HG02840 (cell line): ENCODE measurements around the gene BANP.
"Not testable (repeated sequence)": the region's sequence is repeated elsewhere in the genome, so short reads cannot be mapped to it uniquely, and the experiment has no call there.

Source experiments
- ATAC-seq: cut with Tn5 transposase; IDR thresholded peaks from one replicate; pipeline ENCODE4 v1.9.1; 2021; ENCODE audit warnings: mild to moderate bottlenecking, moderate library complexity, moderate number of reproducible peaks; ENCODE audit not compliant: unreplicated experiment, low FRiP score

Gene BANP

DNA sequence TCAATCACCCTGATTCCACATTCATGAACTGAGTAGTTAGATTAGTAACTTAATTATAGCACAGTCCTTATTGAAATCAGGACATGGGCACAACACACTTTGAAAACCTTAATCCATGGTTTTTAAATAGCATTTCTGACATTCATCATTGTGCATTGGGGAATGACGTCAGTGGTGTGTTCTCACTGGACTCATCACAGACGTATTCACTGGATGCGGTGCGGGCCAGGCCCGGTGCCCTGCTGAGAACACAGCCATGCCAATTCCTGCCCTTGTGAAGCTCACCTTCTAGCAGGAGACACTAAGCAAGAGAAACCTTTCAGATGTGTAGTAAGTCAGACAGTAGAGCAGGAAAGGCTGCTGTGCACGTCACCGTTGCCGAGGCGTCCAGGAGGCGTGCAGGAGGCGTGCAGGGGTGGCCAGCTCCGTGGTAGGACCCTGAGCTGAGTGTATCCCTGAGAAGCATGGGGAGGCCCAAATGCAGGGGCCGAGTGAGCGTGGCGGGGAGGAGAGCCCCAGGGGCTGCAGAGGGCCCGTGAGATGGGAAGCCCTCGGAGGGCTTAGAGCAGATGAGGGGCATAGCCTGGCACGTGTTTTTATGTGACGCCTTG is 12.9 kb downstream of the BANP start:
- ATAC-seq, result no peak

DNA sequence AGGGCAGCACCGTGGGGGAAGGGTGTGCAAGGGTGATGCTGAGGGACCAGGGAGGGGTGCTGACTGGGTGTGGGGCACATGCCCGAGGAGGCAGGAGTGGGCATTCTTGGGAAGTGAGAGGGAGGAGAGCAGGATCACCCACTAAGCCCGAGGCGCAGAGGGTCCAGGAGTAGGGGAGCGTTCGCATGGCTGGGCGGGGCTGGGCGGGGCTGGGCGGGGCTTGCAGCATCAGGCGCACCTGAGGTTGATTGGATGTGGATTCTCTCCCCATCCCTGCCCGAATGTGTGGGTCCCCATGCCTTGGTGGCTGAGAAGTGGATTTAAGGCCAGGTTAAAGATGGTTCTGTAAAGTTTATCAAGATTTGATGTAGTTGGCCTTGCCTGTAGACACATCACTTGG is 14.2 kb downstream of the BANP start:
- ATAC-seq, result no peak

DNA sequence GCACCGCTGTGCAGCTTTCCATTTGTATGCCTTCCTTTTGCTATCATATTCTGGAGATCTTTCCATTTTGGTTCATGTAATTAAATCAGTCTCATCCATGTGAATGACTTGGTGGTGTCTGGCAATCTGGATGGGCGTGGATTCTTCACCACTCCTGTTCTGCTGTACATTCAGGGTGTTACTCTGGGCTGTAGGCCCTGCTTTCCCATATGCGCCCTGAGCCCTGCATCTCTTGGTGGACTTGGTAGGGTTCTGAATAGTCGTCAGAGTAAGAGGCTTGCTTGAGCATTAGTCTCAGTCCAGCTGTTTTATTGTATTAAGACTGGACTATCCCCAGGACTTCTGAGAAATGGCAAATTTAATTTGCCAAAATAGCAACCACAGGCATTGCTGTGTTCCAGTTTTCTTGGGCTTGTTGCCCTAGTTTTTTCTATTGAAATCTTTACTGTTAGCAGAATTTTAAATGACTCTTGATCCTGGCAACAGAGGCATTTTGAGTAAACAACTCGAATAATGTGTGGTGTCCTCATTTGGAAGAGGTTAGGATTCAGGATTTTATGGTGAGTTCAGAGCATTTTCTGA is 14.9 kb downstream of the BANP start:
- no peak for ATAC-seq

DNA sequence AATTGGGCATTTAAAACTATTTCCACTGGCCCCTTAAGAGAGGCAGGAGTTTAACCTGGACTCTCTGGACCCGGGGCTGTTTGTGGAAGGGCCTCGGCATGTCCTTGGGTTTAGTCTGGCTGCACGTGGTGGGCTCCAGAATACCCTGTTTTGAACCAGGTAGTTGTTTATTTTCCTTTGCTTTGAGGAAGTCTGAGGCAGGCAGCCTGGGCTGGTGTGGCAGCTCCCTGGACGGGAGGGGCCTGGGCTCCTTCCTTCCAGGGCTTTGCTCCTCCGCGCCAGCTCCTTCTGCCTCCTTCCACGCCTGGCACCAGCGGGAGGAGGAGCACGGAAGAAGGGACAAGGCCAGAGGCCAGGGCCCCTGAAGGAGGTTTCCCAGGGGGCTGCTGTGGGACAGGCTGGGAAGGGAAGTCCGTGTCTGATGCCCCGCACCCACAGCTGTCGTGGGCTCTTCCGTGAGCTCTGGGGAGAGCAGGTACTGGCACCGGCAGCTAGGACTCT is 15.5 kb downstream of the BANP start:
- no peak for ATAC-seq

DNA sequence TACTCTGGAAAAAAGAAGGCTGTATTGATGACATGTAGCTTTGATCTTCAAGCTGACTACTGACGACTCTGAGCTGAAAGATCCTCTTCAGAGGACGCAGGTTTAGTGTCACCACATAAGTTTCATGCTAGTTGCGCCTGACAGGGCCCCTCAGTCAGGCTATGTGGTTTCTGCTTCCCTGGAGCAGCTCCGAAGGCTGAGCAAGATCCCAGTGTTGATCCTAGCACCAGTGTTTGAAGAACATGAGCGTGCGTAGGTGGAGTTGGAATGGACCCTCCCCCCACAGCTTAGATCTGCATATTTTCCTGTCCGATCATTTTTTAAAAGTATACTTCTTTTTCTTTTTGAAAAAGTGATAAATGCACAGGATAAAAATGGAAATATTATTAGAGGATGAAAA is 17.3 kb downstream of the BANP start:
- ATAC-seq, result no peak

DNA sequence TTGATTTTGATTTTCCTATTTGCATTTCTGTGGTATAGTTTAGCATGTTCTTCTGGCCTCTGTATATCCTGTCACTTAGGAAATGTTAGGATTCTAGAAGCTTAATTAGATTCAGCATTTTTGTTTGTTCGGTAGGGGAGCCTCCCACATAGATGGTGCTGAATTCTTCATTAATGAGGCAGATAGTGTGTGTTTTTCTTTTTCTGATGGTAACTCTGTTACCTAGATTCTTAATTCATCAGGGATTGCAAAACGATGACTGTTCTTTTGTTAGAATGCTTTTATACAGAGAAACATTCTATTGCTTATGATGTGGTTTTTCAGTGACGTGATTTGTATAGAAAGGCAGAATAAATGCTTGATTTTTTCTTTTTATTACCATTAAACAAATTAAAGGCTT is 19.0 kb downstream of the BANP start:
- no peak for ATAC-seq

DNA sequence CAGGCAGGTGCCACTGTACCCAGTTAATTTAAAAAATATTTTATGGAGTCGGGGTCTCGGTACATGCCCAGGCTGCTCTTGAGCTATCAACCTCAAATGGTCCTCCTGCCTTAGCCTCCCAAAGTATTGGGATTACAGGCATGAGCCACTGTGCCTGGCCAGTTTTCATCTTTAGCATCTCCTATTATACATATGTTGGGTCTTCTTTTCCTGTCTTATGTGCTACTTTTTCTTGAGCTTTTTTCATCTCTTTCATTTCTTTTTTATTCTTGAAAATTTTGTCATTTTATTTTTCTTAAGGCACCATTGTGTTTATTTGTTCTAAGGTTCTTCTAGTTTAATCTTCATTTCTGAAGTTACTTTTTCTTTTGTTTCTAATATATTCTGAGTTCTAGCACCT is 20.7 kb downstream of the BANP start:
- no peak for ATAC-seq

DNA sequence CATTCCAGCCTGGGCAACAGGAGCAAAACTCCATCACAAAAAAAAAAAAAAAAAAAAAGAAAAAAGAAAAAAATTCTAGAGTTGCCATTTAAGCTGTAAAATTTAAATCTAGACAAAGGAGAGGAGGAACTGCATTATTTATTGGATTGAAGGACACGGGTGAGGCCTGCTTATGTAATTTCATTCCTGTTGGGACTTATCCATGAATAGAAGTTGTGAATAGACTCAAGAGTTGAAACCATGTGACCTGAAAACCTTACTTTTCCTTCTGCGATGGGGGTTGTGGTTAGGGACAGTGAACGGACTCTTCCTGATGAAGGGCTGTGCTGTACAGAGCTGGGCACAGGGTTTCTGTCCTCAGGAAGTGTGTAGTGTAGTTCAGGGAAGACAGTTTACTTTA is 22.5 kb downstream of the BANP start:
- ATAC-seq, result no peak

DNA sequence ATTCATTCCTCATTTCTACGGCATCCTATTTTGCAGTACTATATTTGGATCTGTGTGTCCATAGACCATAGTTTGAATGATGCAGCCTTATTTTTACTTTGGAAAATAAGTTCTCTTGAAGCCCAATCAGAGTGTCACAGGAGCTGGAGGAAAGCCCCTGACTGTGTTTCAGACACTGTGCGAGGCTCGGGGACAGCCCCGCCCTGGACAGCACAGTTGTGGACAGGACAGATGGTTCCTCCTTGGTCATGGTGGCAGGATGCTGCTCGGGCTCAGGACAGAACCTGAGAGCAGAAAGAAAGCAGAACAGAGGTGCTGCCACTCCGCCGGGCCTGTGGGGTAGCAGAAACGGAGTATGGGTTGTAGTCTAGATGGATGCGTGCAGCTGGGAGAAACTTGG is 22.9 kb downstream of the BANP start:
- ATAC-seq, result no peak

DNA sequence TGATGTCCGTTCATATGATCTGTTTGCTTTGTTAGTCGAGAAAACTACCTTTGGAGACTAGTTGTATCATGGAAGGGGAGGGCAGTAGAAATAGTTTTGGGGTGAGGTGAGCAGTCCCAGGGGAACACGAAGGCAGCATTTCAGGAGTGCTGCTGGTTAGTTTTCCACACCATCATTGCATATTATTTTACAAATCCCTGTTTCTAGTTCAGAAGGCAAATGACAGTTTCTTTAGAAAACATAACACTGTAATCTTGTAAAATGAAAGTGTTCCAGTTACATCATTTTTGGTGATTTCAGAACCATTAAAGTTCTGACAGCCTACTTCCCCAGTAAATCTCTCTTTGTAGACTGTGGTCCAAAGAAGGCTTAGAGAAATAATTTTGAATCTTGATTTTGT is 25.4 kb downstream of the BANP start:
- ATAC-seq, result no peak

DNA sequence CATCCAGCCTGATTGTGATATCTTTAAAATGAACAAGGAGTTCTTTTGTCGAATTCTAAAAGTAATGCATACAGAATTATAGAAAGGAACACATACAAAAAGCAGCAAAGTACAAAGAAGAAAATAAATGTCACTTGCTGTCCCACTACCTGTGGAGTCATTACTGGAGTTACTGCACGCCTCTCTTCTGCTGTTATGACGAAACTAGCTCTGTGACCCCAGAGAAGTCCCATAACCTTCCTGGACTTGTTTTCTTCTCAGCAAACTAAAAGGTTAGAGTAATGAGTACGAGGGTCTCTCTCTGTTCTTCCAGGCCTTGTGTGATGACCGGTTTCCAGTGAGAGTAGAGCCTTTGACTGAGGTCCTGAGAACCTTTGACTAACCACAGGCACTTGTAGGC is 26.9 kb downstream of the BANP start:
- ATAC-seq, result no peak

DNA sequence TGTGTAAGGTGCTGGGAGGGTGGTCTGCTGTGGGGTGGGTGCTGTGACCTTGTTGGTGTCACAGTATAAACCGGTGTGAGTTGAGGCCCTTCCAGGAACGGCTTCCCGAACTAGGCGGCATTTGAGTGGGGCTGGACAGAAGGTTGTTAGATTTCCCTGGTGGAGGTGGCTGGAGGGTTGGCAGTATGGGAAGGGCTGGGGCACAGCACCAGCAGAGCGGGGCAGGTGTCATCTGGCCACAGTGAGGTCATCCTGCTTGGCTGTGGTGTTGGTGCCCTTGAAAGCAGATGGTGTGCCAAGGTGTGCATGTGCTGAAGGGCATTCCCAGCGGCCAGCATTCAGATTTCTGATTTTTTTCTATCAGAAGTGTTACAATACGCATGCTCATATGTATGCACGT is 28.1 kb downstream of the BANP start:
- ATAC-seq, result no peak

DNA sequence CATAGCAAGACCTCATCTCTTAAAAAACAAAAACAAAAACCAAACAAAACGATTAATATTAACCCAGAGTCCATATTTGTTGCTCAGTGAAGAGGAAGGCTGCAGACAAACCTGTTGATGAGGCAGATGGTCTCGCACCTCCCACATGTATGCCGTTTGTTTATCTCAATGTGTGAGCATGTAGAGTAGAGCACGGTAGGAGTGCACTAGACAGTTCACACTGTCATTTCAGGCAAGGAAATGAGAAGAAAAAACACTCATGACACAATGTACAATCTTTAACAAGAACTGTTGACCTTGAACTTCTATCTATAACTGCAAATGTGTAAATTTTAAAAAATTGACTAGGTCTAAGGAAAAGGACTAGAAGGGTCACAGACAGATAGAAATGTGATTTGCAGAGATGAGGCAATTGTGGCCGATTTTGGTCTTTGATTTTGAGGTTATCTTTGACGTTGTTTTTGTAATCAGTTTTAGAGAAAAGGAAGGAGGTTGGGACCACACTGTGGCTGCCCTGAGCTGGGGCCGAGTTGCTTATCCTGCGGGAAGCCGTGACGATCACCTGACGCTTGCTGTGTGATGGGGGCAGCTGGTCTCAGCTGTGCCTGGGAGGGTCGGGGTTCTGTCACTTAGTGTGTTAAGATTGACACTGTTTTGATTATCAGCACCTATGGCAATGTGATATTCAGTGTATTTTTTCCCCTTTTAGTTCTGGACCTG is 28.8 kb downstream of the BANP start:
- not testable (repeated sequence) for ATAC-seq

DNA sequence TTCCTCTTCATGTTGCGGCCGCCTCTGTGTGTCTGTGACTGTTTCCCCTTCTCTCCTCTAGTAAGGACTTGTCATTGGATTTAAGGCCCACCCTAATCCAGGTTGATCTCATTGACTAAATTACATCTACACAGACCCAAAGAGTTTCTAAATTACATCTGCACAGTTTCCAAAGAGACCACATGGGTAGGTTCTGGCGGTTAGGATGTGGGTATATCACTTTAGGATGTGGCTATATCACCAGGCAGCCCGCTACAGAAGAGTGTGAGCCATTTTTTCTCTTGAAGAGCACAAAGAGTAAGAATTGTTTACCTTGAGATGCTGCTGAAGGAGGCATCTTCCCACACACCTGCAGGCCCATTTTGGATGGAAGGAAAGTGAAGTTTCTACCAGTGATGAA is 30.1 kb downstream of the BANP start:
- ATAC-seq, result not testable (repeated sequence)

DNA sequence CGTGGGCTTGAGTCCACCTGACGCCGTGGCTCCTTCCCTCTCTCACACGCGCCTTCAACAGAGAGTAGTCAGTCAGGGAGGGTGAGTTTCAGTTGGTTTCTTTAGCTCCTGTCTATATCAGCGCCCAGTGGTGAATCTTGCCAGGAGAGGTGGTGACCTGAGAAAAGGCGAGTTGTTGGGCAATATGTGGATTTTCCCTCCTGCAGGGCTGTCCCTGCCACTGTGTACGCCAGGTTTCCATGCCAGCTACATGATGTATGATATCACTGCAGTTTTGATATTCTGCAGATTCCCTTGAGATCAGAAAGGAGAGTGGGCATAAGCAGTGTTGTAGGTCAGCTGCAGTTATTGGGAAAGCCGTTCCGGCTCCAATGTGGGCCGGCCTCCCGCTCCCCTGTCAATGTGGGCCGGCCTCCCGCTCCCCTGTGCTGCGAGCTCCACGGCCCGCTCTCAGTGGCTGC is 31.4 kb downstream of the BANP start:
- no peak for ATAC-seq

DNA sequence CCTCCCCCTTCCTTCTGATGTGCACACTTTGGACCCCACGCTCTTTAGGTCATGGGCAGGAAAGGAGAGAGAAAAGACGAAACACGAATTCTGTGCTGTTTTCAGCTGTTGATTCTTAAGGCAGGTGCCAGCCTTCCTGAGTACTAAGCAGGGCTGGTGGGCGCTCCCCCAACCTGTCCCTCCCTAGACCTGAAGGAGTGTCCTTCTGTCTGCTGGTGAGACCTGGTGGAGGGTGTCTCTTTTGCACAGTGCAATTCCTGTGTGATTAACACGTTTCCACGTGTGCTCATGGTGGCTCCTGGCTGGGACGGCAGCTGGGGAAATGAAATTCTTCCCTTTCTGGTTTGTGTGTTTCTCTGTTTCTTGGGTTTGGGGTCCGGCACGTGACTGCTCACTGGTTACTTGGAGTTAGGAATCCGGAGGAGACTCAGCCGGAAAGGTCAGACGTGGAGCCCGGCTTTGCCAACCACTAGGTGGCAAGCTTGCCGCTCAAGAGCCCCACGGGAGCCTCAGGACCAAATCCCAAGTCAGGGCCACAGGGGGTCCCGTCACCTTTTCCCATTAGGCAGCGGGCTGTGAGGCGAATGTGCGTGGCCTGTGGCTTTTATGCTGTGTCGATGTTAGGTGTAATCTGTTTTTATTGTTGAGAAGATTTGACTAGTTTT is 32.0 kb downstream of the BANP start:
- ATAC-seq, result not testable (repeated sequence)

DNA sequence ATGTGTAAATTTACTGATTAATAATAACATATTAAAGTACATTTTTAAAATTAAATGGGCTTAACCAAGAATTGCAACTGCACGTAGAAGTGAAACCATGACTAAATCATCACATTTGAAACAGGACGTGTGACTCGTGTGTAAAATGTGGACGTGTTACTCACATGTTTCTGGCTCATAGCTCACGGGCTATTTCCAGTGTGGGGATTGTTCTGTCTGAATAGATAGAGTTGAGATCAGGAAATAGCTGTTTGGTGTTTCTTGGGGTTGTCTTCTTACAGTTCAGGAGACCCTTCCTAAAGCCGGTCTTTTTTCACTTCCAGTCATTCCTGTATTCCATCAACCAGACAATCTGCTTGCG is 32.5 kb downstream of the BANP start:
- ATAC-seq, result not testable (repeated sequence)

DNA sequence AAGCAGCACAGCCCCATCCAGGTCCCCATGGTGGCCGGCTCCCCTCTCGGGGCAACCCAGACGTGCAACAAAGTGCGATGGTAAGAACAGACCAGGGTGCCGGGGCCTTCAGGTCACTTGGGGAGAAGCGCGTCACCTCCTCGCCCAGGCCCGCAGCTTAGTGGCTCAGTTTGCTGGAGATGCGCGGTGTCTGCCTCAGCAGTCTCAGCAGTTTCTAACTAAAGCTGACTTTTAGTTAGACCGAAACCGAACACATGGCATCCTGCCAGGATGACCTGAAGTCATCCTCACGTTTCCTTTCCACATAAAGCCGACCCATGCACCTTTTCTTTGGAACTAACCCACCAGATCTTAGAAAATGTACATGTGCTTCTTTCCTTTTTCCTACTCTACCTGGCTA is 32.9 kb downstream of the BANP start:
- not testable (repeated sequence) for ATAC-seq

DNA sequence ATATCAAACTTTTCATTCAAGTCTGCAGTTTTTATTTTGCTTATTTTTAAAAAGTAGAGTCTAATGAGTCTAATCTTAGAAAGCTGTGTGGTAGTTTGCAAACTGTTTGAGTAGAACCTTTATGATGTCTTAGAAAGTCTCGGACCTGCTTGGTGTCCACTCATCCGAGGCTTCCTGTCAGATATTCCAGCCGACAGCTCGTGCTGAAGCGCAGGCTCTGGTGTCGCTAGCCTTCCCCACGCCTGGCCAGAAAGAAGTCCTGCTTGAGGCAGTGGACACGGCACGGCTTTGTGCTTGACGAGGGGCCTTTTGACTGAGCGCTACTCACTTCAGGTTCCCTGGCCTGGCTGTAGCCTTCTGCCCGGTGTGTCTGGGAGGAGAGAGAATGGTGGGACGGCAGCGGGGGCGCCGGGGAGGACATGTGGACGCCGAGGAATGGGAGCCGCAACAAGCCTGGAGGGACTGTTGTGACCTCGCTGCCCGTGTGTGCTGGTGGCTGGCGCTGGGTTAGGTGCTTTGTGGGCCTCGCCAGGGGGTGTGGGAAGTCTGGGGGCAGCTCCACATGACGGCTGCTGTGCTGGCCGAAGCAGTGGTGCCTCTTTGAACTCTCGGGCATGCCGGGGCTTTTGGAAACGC is 33.5 kb downstream of the BANP start:
- ATAC-seq, result no peak

DNA sequence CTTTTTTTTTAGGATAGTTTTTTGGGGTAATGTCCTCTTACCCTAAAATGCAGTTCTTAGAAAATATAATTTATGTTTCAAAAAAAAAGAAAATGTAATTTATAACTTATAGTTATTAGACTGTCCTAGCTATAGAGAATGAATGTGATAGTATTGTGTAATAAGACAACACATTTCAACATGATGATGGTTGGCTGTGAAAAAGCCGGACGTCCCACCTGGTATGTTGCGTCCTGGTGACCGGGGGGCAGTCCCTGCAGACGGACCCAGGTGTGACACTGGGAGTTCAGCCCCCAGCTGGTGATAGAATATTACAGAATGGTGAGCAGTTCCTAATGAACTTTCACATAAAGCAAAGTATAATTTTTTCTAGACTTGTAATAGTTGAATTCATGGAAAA is 34.3 kb downstream of the BANP start:
- not testable (repeated sequence) for ATAC-seq

DNA sequence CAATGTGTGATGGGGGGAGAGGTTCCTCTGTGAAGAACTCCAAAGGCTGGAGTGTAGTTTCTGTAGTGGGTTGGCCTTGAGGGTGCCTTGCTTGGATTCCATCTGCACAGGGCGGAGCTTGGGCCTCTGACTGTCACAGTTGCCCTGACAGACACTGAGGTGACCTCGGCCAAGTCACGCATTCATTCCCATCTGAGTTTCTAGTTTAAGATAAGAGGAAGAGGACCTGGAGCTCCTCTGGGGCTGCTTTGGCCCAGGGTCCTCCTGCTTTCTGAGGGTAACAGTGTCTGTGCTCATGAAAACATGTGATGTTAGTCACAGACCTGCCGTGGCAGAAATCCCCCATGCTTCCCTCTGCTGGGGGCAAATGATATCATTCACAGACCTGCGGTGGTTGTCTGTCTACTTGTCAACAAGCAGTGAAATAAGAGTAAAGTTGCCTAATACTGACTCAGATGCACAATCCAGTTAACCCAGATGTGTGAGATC is 35.2 kb downstream of the BANP start:
- ATAC-seq, result not testable (repeated sequence)
